SJCRH30 (cell line): ENCODE data around the gene SFT2D1. TPM values are rescaled to one million over a fixed set of nuclear protein-coding genes. Genes with fewer than 3 reads are reported as not detected.
"Not testable (repeated sequence)": the region's sequence is repeated elsewhere in the genome, so short reads cannot be mapped to it uniquely, and the experiment has no call there.

ENCODE experiments used
- DNase-seq, 2 experiments: peaks; one replicate each; pipeline ENCODE4 v3.0.0-alpha.2; 2015 to 2020
- H3K27ac ChIP-seq: fragments of 250-450 bp; sonication (Bioruptor Pico); 2 replicates; pipeline ENCODE4 v1.5.1; 2020; ENCODE audit warnings: mild to moderate bottlenecking, moderate library complexity
- H3K27me3 ChIP-seq: fragments of 250-450 bp; sonication (Bioruptor Pico); 2 replicates; pipeline ENCODE4 v1.5.1; 2020; ENCODE audit warnings: mild to moderate bottlenecking, moderate library complexity
- H3K36me3 ChIP-seq: fragments of 250-450 bp; sonication (Bioruptor Pico); 2 replicates; pipeline ENCODE4 v1.5.1; 2020; ENCODE audit warnings: mild to moderate bottlenecking, moderate library complexity
- H3K4me1 ChIP-seq: fragments of 250-450 bp; sonication (Bioruptor Pico); 2 replicates; pipeline ENCODE4 v1.5.1; 2020; ENCODE audit warnings: mild to moderate bottlenecking, moderate library complexity
- H3K4me3 ChIP-seq: fragments of 250-450 bp; sonication (Bioruptor Pico); 2 replicates; pipeline ENCODE4 v1.5.1; 2020; ENCODE audit warnings: mild to moderate bottlenecking, moderate library complexity
- H3K9me3 ChIP-seq: fragments of 250-450 bp; sonication (Bioruptor Pico); replicated peaks from 2 replicates; pipeline ENCODE4 v1.5.1; 2020; ENCODE audit warnings: mild to moderate bottlenecking, moderate library complexity
- total RNA-seq: library from RNA; depleted of rRNA; stranded (reverse); fragments of >200 nt; shearing (Covaris generic); gene quantifications from 2 replicates; pipeline ENCODE4 v1.2.3, GENCODE V29; 2014; rRNA removed

SFT2D1 gene
- total RNA-seq, result 70.1 and 75.8 TPM in 2 replicates

DNA sequence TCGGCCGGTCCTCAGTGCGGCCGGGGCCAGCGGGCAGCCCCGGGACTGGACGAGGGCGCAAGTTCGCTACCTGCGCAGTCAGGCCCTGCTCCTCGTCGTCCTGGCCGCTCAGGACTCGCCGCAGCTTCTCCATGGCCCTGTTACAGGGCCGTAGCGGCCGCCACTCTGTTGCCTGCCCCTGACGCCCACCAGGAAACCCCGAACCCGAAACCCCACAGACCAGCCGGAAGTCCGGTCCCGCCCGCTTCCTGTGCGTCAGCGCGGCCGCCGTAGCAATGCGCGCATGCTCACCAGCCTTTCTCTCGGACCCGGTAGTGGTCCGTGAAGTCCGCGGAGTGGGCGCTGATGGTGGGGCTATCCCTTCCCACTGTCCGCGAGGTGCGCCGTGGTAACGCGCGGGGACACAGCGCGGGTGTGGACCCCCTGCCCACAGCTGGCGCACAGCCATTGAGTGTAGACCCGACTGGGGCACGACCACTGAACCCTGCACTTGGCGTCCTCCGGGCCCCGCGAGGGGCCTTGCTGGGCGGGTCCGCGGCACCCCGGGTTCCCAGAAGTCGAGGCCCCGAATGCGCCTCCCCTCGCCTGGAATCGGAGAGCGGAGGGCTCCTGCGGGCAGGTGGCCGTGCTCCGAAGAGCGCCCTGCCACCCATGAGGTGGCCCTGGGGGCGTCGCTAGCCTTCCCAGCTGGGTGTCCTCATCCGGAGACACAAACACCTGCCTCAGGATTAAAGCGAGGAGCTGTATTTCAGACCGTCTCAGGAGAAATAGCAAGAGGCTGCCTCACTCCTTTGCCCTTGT lies at the start of gene SFT2D1:
SFT2D1 (minus strand) TSS at position 197 of the 801 bp plus-strand sequence; CDS start at position 133, 64 bp downstream.
- H3K9me3 ChIP-seq, result no peaks in the 10 kb centered on the region
- peak within 1 kb of the TSS; percentile 82 for H3K27ac ChIP-seq
- H3K27me3 ChIP-seq, result no peaks in the 10 kb centered on the region
- peaks cover 18% of the 10 kb centered on the region for H3K4me1 ChIP-seq
- peak; percentile 89 to 91 for DNase-seq
- H3K36me3 ChIP-seq, result peaks cover 7% of the 10 kb centered on the region
- peak within 1 kb of the TSS; percentile 81 for H3K4me3 ChIP-seq

DNA sequence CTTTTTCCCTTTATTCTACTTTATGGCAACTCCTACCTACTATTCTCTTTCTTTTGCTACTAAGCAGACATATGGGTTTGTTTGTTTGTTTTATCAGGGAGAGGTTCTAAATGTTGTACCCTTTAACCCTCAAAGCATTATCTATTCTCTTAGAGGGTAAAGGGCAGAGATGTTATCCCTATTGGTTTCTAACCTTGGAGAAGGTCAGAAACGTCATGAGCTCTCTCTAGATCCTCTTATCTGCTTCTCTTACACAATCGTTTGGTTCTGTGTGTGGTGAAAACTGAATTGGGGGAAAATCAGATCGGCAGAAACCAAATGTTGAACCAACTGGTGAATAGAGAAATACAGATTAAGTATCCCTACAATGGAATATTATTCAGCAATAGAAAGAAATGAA lies 46.8 kb upstream of the SFT2D1 start:
- no peaks in the 10 kb centered on the region for H3K9me3 ChIP-seq
- no peaks in the 10 kb centered on the region; the same call in 1 of the 2 replicates for H3K4me1 ChIP-seq
- H3K4me3 ChIP-seq, result no peak overlapping the region
- H3K36me3 ChIP-seq, result no peaks in the 10 kb centered on the region
- no peaks in the 10 kb centered on the region for H3K27me3 ChIP-seq
- no peak for DNase-seq
- no peak overlapping the region for H3K27ac ChIP-seq

DNA sequence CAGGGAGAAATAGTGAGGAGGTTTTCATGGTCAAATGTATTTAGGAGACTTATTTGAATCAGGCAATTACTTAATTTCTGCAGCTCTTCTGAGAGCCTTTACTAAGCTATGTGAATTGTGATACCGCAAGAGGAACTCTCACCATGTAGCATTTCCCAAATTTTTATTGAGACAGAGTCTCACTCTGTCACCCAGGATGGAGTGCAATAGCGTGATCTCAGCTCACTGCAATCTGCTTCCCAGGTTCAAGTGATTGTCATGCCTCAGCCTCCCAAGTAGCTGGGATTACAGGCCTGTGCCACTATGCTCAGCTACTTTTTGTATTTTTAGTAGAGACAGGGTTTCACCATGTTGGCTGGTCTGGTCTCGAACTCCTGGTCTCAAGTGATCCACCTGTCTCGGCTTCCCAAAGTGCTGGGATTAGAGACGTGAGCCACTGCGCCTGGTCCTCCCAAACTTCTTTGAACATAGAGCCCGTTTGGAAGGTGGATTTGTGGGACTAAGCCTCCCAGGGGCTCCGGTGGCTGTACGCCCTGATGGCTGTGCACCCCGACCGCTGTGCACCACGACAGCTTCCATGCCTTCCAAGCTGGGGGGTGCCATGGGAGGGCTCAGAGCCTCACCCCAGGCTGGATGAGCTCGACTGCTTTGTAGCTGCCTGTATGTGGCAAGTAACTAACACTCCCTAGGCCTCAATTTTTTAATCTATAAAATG lies 46.1 kb upstream of the SFT2D1 start:
- Histone ChIP-seq H3K4me3 (no peak overlapping the region), H3K9me3 (no peaks in the 10 kb centered on the region), H3K27ac (no peak overlapping the region), H3K4me1 (no peaks in the 10 kb centered on the region), H3K27me3 (no peaks in the 10 kb centered on the region), H3K36me3 (no peaks in the 10 kb centered on the region)
- DNase-seq, result no peak

DNA sequence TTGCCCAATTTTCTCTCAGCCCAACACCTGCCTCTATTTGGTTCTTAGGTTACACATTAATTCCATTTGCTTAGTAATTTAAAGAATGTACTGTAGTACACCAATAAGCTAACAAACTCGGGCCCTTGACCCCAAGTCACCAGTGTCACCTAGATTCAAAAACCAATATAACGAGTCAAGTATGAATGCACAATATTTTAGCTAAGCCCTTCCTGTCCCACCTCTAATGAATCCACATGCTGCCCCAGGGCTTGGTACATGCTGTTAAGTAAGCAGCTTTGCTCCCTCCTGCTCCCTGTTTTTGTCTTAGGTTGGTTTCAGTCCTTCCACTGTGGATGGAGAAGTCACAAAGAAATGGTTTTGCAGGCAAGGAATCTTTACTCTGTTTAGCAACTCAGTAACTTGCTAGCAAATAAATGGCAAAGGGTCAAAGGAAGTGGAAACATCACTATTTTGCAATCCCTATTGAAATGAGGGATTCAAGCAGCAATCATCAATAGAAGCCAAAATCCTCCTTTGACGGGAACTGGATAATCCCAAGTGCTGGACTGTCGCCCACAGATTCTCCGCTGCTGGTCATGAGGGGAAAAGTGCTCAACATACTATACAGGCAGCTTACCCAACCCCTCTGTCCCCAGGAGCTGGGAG lies 45.4 kb upstream of the SFT2D1 start:
- no peak for DNase-seq
- no peaks in the 10 kb centered on the region for H3K9me3 ChIP-seq

DNA sequence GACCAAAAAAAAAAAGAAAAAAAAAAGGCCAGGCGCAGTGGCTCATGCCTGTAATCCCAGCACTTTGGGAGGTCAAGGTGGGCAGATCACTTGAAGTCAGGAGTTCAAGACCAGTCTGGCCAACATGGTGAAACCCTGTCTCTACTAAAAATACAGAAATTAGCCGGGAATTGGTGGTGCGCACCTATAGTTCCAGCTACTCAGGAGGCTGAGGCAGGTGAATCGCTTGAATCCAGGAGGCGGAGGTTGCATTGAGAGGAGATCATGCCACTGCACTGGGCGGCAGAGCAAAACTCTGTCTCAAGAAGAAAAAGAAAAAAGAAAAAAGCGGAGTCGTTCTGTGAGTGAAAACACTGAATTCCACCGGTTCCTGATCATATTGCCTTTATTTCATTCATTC lies 44.8 kb upstream of the SFT2D1 start:
- H3K27me3 ChIP-seq, H3K36me3 ChIP-seq, H3K4me1 ChIP-seq, H3K9me3 ChIP-seq, H3K27ac ChIP-seq, H3K4me3 ChIP-seq, DNase-seq: not testable (repeated sequence)

More for the DNA sequence above, 45.4 kb upstream of the SFT2D1 start:
- H3K4me1 ChIP-seq, result no peaks in the 10 kb centered on the region
- no peak overlapping the region for H3K4me3 ChIP-seq
- H3K27me3 ChIP-seq, result no peaks in the 10 kb centered on the region
- H3K36me3 ChIP-seq, result no peaks in the 10 kb centered on the region
- H3K27ac ChIP-seq, result no peak overlapping the region

DNA sequence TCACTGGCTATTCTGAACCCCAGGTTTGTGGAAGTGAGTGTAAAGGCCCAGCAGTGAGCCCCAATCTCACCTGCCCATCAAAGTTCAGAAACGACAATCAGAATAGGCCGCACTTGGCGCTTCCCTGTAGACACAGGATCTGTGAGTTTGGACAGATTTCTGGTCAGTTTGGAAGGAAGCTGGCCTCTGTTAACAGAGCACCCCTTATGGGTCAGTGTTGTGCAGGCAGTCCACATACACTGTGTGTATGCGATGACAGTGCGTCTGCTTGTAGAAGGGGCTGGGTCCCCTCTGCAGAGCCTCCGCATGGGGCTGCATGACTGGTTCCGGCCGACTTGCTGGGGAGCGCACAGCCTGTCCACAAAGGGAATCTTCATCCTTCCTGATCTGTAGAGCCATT lies 43.8 kb upstream of the SFT2D1 start:
- H3K9me3 ChIP-seq, result no peaks in the 10 kb centered on the region
- H3K27ac ChIP-seq, result no peak overlapping the region
- no peaks in the 10 kb centered on the region for H3K4me1 ChIP-seq
- no peaks in the 10 kb centered on the region for H3K36me3 ChIP-seq
- no peak for DNase-seq
- no peaks in the 10 kb centered on the region for H3K27me3 ChIP-seq
- no peak overlapping the region for H3K4me3 ChIP-seq

DNA sequence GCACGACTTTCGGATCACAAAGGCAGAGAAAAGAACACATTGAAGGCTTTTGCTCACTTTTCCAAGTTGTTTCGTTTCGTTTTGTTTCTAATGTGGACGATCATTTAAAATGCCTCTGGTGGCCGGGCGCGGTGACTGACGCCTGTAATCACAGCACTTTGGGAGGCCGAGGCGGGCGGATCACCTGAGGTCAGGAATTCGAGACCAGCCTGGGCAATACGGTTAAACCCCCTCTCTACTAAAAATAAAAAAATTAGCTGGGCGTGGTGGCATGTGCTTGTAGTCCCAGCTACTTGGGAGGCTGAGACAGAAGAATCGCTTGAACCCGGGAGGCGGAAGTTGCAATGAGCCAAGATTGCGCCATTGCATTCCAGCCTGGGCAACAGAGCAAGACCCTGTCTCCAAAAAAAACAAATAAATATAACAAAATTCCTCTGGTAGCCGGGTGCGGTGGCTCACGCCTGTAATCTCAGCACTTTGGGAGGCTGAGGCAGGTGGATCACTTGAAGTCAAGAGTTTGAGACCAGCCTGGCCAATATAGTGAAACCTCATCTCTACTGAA lies 41.5 kb upstream of the SFT2D1 start:
- Histone ChIP-seq H3K27ac (peak overlapping the region; percentile 82), H3K4me3 (peak overlapping the region; percentile 79)
- not testable (repeated sequence) for H3K4me1 ChIP-seq, H3K9me3 ChIP-seq, DNase-seq, H3K27me3 ChIP-seq, H3K36me3 ChIP-seq

DNA sequence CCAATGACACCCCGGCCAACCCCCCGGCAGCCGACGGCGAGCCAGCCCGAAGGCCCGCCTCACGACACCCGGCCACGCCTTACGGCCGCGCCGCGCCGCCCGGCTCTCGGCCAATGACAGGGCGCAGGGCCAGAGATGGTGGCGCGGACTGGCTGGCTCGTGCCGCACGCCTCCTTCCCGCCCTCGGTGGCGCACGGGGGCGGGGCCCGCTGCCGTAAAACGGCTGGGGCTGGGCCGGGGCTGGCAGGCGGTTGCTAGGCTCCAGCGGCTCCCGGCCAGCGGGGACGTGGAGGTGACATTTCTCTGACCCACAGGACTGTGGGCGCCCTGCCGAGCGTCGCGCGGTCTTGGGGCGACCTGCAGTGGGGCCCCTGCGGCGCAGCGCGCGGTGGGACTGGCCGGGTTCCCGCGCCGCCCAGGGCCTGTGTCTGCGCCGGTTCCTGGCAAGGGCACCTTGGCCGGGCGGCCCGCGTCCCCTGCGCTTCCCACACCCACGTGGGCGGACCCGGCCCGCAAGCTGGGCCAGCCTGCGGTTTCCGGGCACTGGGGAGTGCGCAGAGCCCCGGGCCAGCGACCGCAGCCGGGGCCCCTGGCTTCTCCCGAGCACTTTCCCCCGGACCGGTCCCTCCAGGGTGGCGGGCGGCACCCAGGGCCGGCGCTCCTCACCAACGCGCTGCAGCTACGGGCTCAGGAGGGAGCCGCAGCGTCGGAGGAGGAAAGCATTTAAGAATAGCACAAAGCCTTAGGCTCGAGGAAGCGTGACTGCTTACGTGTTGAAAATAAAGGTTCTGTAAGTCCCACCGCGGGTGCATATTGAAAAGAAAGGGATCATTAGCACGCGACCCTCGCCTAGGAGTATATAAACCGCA lies 40.8 kb upstream of the SFT2D1 start, which contains the start of gene MPC1:
MPC1 (minus strand) TSS at position 8 of the 869 bp plus-strand sequence. CDS start 64 bp downstream, outside the sequence.
- H3K36me3 ChIP-seq, result no peaks in the 10 kb centered on the region
- H3K27ac ChIP-seq, result peak within 1 kb of the TSS; percentile 82
- no peaks in the 10 kb centered on the region for H3K9me3 ChIP-seq
- H3K4me3 ChIP-seq, result peak within 1 kb of the TSS; percentile 79
- peak; percentile 95 to 97 for DNase-seq
- H3K27me3 ChIP-seq, result no peaks in the 10 kb centered on the region
- no peaks in the 10 kb centered on the region for H3K4me1 ChIP-seq

DNA sequence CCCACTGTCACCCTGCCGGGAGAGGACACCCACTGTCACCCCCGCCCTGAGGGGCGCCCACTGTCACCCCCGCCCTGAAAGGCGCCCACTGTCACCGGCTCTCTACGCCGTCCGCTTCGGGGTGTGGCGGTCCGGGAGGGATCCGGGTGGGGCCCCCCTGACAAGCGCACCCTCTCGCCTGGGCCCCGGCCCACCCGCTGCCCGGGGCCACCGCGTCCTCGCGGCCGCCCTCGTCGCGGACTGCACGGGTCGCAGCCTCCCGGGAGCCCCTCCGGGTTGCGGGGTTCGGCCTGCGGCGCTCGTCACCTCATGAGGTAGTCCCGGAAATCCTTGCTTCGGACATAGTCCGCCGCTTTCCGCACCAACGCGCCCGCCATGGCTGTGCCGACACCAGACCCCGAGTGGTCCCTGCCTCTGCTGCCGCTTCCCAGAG lies 40.2 kb upstream of the SFT2D1 start:
- Histone ChIP-seq H3K4me3 (peak overlapping the region; percentile 79), H3K27me3 (no peaks in the 10 kb centered on the region), H3K9me3 (no peaks in the 10 kb centered on the region), H3K27ac (no peak overlapping the region), H3K4me1 (no peaks in the 10 kb centered on the region), H3K36me3 (no peaks in the 10 kb centered on the region)
- DNase-seq, result no peak

DNA sequence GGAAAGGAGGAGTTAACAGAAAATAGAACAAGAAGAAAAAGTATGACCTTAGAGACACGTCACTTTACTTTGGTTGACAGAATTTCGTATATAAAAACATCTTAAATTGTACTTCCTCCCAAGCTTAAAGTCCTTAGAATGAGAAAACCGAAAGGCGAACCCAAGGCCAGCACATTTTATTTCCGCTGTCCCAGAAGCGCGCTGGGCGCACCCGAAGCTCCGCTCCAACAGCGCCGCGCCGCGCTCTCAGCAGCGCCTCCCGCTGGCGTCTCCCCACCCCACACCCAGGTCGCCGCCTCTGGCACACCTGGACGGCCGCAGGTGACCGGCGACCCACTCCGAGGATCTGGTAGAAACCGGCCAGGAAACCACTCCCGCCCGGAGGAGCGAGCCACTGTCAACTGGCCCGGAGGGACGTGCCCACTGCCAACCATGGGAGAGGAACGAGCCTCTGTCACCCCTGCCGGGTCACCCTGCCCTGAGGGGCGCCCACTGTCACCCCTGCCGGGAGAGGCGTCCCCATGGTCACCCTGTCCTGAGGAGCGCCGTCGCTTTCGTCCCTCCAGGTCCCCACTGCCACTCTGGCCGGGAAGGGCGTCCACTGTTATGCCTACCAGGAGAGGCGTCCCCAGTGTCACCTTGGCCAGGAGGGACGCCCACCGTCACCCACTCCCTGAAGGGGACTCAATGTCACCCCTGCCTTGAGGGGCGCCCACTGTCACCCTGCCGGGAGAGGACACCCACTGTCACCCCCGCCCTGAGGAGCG lies 39.6 kb upstream of the SFT2D1 start:
- Histone ChIP-seq H3K9me3 (no peaks in the 10 kb centered on the region), H3K36me3 (no peaks in the 10 kb centered on the region), H3K27me3 (no peaks in the 10 kb centered on the region), H3K4me1 (no peaks in the 10 kb centered on the region), H3K27ac (peak overlapping the region; percentile 24; the same call in 1 of the 2 replicates), H3K4me3 (peak overlapping the region; percentile 79)
- peak; percentile 60 to 73 for DNase-seq

DNA sequence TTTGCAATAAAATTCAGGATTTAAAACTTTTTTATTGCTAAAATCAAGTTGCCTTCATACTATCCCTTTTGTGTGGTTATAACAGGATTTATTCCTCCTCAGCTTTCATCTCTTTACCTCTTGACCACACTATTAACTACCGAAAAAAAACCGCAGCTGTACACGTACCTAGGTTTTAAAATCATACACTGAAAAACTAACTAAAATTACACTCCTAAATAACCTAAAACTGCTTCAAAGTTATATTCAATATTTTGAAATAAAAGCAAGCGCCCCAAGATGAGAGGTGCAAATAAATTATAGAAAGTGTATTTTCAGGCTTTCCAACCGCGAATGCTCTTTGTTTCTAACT lies 39.0 kb upstream of the SFT2D1 start:
- peak overlapping the region; percentile 24; the same call in 1 of the 2 replicates for H3K27ac ChIP-seq
- H3K27me3 ChIP-seq, result no peaks in the 10 kb centered on the region
- H3K36me3 ChIP-seq, result no peaks in the 10 kb centered on the region
- no peak for DNase-seq
- H3K4me3 ChIP-seq, result peak overlapping the region; percentile 79
- no peaks in the 10 kb centered on the region for H3K4me1 ChIP-seq
- H3K9me3 ChIP-seq, result no peaks in the 10 kb centered on the region

DNA sequence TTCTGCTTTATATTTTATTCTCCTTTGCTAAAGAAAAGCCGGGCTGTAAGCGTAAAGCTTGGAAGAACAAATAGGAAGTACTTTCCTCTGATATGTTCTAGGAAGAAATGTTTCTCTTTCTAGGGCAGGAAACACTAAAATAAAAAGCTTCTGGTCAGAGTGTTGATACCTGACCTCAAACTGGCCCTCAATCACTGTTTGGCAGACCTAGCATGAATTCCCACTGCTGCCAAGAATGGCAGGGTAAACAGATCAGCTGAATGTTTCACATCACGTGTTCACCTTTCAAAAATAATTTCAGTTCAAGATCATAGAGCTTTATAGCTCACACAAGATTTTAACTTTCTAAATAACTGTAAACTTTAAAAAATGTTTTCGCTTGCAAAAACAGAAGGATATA lies 37.5 kb upstream of the SFT2D1 start:
- no peaks in the 10 kb centered on the region for H3K4me1 ChIP-seq
- no peak for DNase-seq
- H3K36me3 ChIP-seq, result no peaks in the 10 kb centered on the region
- H3K27me3 ChIP-seq, result no peaks in the 10 kb centered on the region
- no peak overlapping the region for H3K27ac ChIP-seq
- no peak overlapping the region for H3K4me3 ChIP-seq
- no peaks in the 10 kb centered on the region for H3K9me3 ChIP-seq

DNA sequence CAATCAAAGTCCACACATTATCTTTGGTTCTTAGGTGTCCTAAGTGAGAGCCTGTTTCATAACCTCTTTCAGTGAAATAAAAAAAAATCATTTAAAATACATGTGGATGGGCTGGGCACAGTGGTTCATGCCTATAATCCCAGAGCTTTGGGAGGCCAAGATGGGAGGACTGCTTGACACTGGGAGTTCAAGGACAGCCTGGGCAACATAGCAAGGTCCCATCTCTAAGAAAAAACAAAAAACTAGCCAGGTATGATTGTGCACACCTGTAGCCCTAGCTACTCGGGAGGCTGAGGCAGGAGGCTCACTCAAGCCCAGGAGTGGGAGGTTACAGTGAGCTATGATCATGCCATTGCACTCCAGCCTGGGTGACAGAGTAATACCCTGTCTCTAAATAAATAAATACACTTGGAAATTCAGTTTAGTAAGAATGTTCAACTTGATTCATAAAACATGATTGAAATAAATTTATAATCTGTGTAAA lies 36.8 kb upstream of the SFT2D1 start:
- DNase-seq, result no peak
- H3K4me1 ChIP-seq, result no peaks in the 10 kb centered on the region
- H3K27ac ChIP-seq, result no peak overlapping the region
- H3K27me3 ChIP-seq, result no peaks in the 10 kb centered on the region
- H3K4me3 ChIP-seq, result no peak overlapping the region
- no peaks in the 10 kb centered on the region for H3K9me3 ChIP-seq
- no peaks in the 10 kb centered on the region for H3K36me3 ChIP-seq
